Hematopoietic multipotent progenitor cell treated with erythropoietin and hydrocortisone succinate and interleukin-3 and kit ligand, for 17 days (in vitro differentiated cells): ENCODE results near the gene ASB1.
A peak's percentile ranks its signal among the peaks of the same experiment; 100 is the strongest.

Experiments used
- DNase-seq: peaks from one replicate; pipeline ENCODE4 v3.0.0-alpha.2; 2015; ENCODE audit warnings: low spot score

The ASB1 gene, protein sequence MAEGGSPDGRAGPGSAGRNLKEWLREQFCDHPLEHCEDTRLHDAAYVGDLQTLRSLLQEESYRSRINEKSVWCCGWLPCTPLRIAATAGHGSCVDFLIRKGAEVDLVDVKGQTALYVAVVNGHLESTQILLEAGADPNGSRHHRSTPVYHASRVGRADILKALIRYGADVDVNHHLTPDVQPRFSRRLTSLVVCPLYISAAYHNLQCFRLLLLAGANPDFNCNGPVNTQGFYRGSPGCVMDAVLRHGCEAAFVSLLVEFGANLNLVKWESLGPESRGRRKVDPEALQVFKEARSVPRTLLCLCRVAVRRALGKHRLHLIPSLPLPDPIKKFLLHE

DNA sequence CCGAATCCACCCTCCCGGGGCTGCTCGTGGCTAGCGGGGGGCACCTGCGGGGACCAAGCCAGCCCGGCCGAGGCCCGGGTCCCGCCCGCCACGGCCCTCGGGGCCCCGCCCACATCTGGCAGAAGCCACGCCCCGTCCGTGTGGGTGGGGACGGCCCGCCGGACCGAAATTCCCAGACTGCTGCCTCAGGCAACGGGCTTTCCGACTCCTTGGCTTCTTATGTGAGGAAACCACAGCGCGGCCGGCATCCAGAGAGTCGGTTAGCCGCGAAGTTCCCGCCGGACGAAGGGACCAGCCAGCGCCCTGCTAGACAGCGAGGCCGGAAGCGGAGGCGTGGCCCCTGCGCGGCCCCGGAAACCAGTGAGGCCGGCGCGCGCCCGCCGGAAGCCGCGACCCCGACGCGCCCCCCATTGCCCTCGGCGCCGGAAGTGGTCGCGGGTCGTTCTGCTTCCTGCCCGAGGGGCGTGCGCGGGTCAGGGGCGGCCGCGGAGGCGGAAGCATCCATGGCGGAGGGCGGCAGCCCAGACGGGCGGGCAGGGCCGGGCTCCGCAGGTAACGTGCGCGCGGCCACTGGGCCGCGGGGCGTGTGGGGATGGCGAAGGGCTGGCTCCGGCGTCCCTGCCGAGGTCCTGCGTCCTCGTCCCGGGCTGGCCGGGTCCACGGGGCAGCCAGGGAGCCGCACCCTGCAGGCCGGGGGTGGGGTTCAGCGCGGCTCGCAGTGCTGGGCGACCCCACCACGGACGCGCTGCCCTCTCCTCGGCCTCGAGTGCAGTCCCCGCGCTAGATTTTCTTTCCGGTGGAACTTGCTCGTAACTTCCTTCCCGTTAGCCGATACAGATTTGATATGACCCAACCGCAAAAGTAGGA, at the start of gene ASB1:
Gene ASB1 (plus strand): TSS at position 360 of the 867 bp plus-strand sequence. CDS start 144 bp downstream, at position 504.
- DNase-seq: peak; percentile 80

DNA sequence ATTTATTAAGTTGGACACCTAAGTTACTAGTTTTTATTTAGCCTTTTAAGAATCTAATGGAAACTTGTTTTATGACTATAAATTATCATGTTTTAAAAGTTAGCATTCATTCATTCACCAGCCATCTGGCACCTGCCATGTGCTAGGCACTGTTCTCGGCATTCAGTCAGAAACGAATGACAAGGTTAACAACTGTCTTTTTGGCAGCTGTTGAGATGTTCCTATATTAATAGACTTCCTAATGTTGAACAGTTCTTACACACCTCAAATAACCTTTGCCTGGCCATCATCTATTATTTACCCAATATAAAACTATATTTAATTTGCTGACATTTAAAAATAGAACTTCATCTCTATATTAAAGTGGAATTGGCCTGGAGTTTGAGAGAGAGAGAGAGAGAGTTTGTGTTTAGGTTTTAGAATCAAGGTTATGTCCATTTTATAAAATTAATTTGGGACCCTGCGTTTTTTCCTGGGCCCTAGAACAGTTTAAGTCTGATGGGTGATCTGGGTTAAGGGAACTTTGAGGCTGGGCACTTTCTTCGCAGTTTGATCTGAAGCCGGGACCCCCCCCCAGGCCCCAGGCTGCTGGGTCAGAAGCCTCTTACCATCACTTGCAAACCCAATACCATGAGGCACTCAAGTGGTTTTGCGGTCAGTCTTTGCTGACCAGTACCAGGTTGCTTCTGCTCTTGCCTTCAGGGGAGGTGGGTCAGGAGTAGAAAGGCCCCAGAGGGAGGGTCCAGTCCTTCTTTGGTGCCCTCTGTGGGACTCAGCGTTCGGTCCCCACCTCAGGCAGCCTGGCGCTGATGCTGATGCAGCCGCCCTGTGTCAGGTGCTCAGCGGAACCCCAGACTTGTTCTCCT, 48.3 kb upstream of the ASB1 start:
- DNase-seq: no peak

DNA sequence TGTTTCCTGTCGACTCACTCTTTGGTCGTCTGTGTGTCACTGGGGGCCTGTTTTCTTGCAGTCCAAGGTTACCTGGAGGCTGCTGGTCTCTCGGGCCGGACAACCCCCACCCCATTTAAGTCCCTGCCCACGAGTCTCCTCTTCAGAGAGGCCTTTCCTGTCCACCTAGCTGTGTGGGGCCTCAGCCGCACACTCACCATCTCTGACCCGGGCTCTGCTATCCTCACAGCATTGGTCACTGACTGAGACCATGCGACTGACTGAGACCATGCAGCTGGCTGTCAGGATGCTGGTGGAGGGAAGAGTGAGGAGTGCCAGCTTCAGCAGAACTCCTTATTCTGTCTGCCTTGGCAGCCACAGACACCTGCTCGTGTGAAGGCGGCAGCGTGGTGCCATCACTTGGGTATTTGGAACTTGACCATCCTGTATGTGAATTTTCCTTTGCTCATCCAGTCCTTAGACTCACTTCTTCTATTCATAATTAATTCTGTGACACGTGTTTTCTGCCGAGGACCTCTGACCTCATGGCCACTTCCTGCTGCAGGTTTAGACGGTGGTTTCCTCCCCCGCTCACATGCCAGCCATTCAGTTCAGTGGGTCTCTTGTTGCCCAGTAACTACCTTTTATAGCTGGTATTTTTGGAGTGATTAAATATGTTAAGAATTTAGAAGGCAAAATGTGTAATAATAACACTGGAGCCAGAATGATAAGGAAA, 47.5 kb upstream of the ASB1 start:
- DNase-seq: no peak

DNA sequence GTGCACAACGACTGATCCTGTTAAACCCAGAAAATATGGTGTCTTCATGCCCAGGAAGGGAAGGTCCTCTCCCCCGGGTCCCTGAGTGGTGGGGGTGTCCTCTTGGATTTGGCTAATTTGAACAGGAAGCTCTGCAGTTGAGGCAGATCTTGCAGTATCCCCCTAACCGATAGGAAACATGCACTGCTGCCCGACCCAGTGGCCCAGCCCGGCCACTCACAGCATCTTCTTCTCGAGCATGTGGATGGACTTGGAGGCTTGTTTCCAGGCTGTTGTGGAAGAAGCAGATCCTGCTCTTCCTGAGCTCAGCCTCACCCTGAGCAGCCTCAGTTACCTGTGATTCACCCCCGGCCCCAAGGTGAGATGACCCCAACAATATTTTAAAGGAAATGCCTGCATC, 46.4 kb upstream of the ASB1 start:
- DNase-seq: no peak

DNA sequence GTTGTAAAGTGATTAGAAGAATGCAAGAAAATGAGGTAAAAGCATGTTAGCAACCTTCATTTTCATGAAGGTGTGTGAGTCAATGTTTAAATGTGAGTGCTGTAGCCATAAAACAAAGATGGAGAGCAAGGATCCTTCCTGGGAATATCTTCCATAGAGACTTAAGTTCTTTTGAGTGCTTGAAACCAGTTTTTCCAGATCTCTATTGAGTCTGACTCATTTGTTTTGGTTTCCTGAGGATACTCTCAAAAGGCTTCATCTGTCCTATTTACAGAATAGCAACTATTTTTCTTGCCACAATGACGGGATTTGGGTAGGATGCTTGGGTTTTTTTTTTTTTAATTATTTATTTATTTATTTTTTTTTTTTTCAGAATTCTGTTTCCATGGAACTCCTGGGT, 45.9 kb upstream of the ASB1 start:
- DNase-seq: no peak

DNA sequence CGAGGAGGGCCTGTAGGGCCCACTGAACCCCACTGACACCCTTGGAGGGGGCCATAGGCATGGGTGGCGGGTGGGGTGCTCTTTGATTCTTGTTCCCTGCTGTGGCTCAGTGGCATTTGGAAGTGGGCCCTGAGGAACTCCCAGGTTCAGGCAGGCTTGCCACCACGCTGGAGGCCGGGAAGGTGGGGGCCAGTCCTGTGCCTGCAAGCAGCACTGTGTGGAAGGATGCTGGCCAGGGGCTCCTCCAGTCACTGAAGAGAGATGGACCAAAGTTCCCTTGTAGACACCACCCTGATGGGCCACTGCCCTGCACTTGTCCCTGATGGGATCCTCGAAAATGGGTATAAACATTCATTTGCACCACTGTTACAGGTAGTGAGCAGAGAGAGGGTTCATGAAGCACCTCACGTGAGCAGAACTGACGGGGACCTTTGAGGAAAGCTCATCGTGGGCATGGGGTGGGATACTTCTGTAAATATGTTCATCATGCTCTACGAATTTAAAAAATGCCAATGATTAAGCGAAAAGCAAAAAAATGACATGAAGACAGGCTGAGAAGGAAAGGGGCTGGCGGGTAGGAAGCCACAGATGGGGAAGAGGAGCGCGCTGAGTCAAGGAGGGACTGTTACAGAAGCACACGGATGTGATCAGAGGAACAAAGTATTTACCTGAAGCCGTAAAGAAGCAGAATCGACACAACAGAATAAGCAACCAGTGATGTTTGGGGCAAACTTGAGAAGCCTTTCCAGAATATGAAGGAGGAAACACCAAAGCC, 45.2 kb upstream of the ASB1 start:
- no peak for DNase-seq

DNA sequence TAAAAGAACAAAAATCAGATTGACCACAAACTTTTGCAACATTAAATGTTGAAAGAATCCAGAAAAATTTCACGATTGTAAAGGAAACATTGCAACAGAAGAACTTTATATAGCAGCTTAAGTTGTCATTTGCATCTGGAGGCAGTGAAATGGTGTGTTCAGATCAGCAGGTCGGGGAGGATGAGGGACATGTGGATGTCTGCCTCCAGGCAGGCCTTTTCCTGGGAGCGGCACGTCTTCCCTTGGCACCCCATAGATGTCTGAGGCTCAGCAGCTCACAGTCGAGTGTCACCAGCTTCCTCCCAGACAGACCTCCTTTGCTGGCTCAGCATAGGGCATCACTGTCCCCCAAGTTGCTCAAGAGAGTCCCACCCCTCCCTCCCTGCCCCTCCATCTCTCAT, 44.3 kb upstream of the ASB1 start:
- no peak for DNase-seq

DNA sequence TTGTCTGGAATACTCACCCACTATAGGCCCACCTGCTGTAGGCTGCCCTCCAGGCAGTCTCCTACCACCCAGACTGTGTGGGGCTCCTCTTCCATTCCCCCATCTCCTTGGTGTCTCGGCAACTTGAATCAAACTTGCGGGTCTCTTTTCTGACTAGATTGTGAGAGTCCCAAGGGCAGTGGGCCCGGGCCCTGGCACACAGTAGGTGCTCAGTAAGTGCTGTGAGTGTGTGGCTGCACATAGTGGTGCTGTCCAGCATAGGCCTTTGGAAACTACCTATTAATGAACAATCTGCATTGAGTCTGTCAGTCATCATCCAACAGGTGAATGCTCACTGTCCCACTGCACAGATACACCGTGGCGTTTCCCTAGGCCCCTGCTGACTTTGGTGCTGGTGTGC, 43.6 kb upstream of the ASB1 start:
- no peak for DNase-seq

DNA sequence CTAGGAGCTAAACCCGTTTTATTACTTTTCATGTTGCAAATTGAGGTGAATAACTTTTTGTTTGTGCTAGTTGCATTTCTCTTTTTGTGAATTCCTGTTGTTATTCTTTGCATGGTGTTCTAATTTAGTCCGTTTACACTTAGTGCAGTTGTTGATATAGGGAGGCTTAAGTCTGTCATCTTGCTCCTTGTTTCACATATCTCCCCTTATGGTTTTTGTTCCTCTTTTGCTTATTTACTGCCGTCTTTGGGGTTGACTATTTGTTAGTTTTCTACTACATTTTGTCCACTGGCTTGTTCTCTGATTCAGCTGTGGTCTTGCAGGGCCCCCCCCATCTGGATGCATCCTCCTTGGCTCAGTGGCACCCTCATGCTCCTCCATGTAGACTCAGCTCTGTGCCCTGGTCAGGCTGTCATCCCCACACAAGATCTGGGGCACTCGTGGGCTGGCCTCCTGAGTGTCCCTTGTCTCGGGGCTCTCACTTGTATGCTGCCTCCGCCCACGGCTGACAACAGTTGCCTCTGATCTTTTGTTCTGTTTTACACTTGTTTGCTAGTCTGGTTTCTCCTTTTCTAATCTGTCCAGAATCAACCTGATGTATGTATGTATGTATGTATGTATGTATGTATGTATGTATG, 42.9 kb upstream of the ASB1 start:
- no peak for DNase-seq

DNA sequence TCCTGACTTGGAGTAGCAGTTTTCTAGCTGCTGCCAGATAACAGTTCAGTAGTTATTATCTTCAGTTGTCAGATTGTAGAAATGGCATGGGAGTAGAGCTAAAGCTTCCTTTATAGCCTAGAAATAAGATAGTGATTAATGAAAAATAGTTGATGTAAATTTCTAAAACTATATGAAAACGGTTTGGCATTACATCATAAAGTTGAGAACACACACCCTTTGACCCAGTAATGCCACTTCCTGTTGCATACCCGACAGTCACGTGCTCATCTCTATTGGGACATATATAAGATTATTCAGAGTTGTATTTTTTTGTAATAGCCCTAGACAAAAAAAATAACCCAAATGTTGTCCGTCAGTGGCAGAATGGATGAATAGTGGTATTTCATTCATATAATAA, 39.4 kb upstream of the ASB1 start:
- no peak for DNase-seq

DNA sequence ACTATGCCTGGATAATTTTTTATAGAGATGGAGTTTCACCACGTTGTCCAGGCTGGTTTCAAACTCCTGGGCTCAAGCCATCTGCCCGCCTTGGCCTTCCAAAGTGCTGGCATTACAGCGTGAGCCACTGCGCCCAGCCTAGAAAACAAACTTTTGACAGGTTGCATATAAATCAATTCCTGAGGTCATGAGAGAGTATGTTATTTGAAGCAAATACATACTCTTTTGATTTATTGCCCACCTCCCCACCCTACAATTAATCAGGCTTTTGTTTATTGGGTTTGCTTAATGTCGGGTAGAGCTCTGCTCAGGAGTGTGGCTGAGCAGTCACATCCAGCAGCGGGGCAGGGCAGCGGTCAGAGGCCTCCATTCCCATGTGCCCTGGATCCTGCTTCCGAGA, 37.9 kb upstream of the ASB1 start:
- DNase-seq: no peak

DNA sequence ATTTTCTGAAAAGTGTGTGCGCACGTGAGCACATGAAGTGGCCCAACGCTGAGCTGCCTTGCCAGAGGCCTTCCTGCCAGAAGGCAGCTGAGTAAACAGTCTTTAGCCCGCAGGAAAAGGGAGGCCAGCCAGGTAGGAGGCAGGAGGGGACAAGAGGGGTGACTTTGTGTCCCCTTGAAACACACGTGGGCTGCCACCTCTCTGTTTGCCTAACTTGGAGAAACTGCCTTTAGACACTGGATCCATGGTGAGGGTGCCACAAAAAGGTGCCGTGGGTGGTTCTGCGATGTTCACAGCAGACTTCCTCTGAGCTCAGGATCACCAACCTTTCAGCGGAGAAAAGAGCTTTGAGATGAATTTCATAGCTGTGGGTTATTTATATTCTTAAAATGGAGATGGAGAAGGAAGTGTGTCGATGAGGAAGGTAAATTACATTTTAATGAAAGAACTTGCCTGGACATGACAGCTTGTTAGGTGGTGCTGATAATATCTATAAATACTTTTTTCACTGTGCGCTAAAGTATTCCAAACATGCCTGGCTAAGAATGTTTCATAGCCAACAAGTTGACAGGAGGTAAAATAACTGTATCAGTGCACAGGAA, 36.6 kb upstream of the ASB1 start:
- DNase-seq: no peak

DNA sequence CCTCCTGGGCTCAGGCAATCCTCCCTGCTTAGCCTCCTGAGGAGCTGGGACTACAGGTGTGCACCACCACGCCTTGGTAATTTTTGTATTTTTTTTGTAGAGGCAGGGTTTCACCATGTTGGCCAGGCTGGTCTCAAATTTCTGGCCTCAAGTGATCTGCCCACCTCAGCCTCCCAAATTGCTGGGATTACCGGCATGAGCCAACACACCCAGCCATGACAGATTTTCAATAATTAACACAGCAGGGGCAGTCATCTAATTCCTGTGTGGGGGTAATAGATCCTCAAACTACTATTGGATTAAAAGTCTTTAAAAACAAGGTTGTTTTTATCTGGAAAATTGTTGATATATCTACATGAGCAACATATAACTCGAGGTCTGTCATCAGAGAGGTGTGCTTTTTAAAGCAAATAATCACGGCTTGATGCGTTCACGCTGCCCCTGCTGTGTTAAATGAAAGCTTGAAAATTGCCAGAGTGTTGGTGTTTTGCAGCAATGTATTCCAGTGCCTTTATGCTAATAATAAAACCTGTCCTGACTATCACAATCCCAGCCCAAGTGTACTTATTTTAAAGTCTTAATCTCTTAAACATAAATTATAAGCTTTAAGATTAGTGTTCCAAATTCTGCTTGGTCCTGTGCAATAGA, 35.6 kb upstream of the ASB1 start:
- no peak for DNase-seq

DNA sequence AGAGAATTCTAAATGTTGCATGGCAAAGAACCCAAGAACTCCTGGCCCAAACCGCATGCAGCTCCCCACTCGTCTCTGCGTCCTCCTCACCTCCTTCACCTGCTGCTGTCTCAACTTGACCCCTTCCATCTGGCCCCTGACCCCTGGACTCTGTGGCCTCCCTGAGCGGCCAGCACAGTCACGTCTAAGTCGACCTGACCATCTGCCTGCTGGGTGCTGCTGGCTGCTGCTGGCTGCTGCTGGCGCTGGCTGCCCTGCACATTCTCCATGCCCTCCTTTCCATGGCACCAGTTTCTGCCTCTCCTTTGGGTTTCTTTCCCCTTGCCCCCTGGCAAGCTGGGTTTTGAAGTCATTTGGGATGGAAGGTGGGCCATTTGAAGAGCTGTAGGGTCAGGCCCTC, 30.1 kb upstream of the ASB1 start:
- no peak for DNase-seq

DNA sequence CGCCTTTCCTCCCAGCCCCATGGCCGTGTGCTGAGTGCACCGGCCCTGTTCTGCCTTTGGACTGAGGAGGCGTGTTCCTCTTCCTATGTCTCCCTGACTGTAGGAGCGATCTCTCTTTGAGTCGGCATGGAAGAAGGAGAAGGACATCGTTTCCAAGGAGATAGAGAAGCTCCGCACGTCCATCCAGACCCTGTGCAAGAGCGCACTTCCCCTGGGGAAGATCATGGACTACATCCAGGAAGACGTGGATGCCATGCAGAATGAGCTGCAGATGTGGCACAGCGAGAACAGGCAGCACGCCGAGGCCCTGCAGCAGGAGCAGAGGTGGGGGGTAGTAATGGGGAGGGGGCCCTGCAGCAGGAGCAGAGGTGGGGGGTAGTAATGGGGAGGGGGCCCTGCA, 29.4 kb upstream of the ASB1 start:
- no peak for DNase-seq

DNA sequence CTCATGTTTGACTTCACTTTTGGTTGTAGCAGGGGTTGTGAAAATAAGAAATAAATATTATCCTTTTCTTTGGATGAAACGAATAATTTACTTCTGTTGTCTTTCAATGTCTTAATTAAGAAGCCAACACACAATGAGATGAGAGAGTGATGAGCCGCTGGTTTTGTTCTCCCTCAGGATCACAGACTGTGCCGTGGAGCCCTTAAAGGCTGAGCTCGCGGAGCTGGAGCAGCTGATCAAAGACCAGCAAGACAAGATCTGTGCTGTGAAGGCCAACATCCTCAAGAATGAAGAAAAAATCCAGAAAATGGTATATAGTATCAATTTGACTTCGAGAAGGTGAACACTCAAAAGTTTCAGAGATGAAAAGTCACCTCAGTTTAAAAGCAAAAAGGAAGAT, 28.1 kb upstream of the ASB1 start:
- DNase-seq: no peak

DNA sequence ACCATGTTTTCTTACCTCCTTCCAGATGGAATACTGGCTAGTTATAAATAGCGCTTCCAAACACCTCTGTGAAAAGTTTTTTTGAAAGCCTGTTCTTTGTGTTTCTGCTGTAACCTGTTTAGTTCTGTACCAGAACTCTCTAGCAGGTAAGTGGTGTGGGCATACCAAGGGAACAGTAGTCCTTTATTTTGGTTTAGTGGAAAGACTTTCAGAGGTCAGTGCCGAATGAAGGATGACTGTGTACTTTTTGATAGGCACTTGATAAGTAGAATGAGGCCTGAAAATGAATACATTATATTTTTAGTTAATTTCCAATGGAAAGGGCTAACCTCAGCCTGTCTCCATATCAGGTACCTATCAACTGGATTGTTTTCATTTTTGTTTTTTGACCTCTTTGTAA, 27.6 kb upstream of the ASB1 start:
- DNase-seq: no peak

DNA sequence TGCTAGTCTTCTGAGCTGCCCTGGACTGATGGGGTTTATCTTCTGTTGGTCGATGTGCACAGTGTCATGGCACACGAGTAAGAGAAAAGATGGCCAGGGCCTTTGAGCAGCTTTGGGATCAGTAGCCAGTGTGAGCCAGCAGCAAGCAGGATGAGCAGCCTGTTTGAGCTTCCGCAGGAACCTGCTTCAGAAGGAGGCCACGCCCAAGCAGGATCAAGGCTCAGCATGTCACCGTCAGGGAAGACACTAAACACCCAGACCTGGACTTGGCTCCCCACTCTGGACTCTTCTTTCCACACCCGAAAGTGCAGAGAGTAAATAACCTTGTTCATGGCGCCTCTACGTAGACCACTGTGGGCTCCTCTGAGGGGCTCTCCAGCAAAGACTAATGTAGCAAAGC, 25.2 kb upstream of the ASB1 start:
- DNase-seq: no peak

DNA sequence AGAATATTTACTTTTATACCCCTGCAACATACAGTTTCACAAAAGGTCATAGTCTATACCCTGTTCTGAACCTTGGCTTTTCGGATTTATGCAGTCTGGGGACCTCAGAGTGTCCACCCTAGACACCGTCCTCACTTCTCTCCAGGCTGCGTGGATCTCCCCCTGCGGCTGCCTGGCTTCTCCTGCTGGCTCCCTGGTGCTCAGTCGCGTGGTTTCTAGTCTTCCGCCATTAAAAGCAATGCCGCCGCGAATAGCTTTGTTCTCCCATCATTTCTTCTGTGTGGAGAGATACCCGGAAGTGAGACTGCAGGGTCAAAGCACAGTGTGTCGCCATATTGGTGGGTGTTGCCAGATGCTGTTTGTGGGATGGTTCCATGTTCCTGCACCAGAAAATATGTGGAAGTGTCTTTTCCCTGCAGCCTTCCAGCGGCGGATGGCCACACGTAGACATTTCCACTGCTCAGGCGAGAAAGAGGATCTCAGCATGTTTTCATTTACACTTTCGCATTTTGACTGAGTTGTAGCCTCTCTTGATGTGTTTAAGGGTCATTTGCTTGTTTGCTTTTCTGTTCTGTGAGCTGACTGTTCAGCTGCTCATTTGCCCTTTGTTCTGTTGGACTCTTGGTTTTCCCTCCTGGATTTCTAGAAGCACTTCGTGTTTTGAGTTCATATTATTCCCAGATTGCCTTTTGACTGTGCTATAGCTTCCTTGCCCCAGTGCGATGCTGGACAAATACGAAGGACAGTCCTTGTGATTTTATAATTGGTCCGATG, 22.9 kb upstream of the ASB1 start:
- DNase-seq: no peak
